Left ventricle myocardium inferior (tissue), 1 donor: ENCODE measurements around the gene SLC25A34. TPM values are rescaled to one million over a fixed set of nuclear protein-coding genes. Genes with fewer than 3 reads are reported as not detected.

Source experiments
- DNase-seq: peaks from one replicate; pipeline ENCODE4 v3.0.0-alpha.2; 2020
- H3K27ac ChIP-seq: fragments of 200-600 bp; replicated peaks from 2 replicates; pipeline ENCODE4 v1.8.0; 2021
- H3K27me3 ChIP-seq: fragments of 200-600 bp; 2 replicates; pipeline ENCODE4 v1.8.0; 2021; ENCODE audit warnings: low read depth
- H3K36me3 ChIP-seq: fragments of 200-600 bp; 2 replicates; pipeline ENCODE4 v1.8.0; 2021
- H3K4me1 ChIP-seq: fragments of 200-600 bp; 2 replicates; pipeline ENCODE4 v1.8.0; 2021
- H3K4me3 ChIP-seq: fragments of 200-600 bp; 2 replicates; pipeline ENCODE4 v1.8.0; 2021; ENCODE audit warnings: mild to moderate bottlenecking, moderate library complexity
- H3K9me3 ChIP-seq: fragments of 200-600 bp; replicated peaks from 2 replicates; pipeline ENCODE4 v1.8.0; 2021
- intact Hi-C: fragments of 100-400 bp; cut with micrococcal nuclease; formaldehyde crosslinking; loops from one replicate; pipeline ENCODE4 v1.11.0; 2022
- total RNA-seq: library from RNA; stranded (reverse); fragmentation: NEBNext Ultra II Directional; extraction: Animal tissue kit (Norgen Biotek cat#: 25700); gene quantifications from one replicate; pipeline ENCODE4 v1.2.1, GENCODE V29; 2021
- TF ChIP-seq, protein P1 (sequence below): fragments of 200-600 bp; IDR thresholded peaks from 2 replicates; pipeline ENCODE4 v1.8.0; 2021; ENCODE audit warnings: antibody characterized with exemption, mild to moderate bottlenecking, borderline replicate concordance
- donor health status: DM: no; HTN: yes; CAD: no; lungs with severe emphysema.

Gene SLC25A34
- total RNA-seq, 1 donor from 2014 or later = 34.0 TPM

DNA sequence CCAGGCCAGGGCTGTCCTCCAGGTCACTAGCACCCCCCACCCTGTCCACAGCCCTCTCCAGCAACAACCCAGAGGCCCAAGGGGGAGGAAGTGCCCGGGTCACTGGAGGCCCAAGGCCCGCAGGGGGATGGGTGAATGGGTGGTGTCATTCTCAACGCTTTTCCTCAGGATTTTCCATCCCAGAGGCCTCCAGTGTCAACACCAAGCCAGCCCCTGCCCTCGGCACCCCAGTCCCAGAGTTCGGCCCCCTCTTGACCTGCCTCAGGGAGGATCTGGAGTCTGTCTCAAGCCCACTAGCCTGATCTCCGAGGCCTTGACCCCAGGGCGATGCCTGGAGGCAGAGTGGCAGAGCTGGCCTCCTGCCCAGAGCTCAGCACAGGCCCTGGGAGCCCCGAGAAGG lies 11.3 kb downstream of the SLC25A34 start:
- intact Hi-C loops = no loop called here
- Histone ChIP-seq H3K4me3 (no peak overlapping the region), H3K4me1 (peaks cover 4% of the 10 kb centered on the region), H3K27me3 (no peaks in the 10 kb centered on the region), H3K27ac (no peak overlapping the region), H3K36me3 (no peaks in the 10 kb centered on the region), H3K9me3 (no peaks in the 10 kb centered on the region)
- no peak for DNase-seq
- TF ChIP-seq, protein P1, sequence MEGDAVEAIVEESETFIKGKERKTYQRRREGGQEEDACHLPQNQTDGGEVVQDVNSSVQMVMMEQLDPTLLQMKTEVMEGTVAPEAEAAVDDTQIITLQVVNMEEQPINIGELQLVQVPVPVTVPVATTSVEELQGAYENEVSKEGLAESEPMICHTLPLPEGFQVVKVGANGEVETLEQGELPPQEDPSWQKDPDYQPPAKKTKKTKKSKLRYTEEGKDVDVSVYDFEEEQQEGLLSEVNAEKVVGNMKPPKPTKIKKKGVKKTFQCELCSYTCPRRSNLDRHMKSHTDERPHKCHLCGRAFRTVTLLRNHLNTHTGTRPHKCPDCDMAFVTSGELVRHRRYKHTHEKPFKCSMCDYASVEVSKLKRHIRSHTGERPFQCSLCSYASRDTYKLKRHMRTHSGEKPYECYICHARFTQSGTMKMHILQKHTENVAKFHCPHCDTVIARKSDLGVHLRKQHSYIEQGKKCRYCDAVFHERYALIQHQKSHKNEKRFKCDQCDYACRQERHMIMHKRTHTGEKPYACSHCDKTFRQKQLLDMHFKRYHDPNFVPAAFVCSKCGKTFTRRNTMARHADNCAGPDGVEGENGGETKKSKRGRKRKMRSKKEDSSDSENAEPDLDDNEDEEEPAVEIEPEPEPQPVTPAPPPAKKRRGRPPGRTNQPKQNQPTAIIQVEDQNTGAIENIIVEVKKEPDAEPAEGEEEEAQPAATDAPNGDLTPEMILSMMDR = no peak

DNA sequence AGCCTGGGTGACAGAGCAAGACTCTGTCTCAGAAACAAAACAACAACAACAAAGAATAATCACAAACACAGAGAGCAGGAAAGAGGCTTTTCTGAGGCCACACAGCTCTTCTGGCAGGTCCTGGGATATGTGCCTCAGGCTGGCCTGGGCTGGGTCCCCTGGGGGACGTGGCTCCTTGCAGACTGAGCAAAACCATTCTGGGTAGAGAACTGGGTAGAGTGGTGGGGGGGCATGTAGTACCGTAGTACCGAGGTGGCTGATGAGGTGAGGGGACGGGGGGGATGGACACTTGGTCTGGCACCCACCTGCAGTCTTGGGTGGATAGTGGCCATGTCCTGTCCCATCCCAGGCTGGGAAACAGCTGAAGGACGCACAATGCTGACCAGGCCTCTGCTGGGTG lies 12.2 kb downstream of the SLC25A34 start:
- Histone ChIP-seq H3K4me1 (peaks cover 4% of the 10 kb centered on the region), H3K9me3 (no peaks in the 10 kb centered on the region), H3K27ac (no peak overlapping the region), H3K27me3 (no peaks in the 10 kb centered on the region), H3K36me3 (no peaks in the 10 kb centered on the region), H3K4me3 (no peak overlapping the region)
- TF ChIP-seq, protein P1 = no peak
- no peak for DNase-seq
- intact Hi-C loops = no loop called here

DNA sequence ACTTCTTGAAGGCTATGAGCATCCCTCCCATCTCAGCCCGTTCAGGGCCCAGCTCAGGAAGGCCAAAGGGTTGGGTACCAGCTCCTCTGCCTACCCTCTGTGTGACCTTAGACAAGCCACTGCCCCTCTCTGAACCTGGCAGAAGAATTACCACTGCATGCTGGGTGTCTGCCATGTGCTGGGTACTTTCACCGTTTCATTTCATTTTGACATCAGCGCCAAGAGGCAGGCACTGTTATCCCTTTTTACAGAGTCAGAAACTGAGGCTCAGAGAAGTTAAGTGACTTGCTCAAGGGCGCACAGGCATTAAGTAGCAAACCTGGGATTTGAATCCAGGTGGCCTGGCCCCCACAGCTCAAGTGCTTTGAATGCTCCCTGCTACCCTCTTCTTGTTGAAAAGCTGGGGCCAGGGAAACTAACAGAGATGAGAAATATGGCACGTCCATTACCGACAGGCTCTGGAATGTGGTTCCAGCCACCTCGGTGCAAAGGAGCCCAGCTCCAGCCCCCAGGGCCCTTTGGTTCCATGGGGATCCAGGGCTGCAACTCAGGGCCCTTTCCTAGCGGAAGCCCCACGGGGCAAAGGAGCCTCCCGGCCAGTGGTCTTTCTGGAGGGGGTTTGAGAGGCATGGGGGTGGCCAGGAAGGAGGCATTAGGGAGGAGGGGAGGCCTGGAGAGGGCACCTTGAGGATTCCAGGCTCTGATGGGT lies 12.8 kb downstream of the SLC25A34 start:
- Histone ChIP-seq H3K27ac (peak overlapping the region; percentile 27), H3K36me3 (no peaks in the 10 kb centered on the region), H3K4me1 (peaks cover 4% of the 10 kb centered on the region), H3K9me3 (no peaks in the 10 kb centered on the region), H3K27me3 (no peaks in the 10 kb centered on the region), H3K4me3 (no peak overlapping the region)
- TF ChIP-seq, protein P1 = no peak
- DNase-seq = no peak
- intact Hi-C loops = no loop called here

DNA sequence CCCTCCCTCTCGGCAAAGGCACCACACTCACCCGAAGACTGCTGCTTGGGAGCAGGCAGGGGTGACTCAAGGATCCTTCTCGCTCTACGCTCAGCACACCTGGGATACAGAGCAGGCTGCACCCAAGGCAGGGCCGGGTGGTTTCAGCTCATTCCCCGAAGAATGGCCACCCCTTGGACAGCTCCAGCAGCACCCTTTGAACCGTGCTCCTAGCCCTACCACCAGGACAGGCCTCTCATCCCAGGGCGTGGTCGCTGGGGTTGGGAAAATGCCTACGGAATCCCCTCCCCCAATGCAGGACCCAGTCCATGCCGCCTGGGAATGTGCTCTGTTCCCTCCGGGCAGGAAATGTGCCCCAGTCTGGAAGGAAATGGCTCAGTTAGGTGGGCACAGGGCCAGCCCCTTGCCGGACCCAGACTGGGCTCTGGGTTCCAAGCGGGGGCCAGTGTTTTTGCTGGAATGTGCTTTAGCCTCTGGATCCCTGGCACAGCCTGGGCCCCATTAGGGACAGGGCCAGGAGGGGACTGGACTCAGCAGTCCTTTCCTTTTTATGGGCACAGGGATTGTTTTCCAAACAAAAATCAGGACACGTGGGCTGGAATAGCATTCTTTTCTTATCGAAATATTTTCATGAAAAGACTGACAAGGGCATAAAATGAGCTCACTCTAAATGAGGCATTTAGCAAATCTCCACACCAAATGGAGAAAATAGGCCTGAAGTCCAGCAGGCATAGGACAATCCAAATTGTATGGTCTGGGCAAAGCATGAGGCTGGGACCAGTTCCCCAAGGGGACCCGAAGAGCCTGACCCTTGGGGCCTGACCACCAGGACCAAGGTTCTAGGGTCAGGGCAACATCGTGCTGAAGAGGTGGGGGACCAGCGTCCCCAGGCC lies 13.6 kb downstream of the SLC25A34 start:
- Histone ChIP-seq H3K27me3 (no peaks in the 10 kb centered on the region), H3K27ac (peak overlapping the region; percentile 36), H3K4me1 (peaks cover 4% of the 10 kb centered on the region), H3K36me3 (no peaks in the 10 kb centered on the region), H3K9me3 (no peaks in the 10 kb centered on the region), H3K4me3 (no peak overlapping the region)
- intact Hi-C loops = no loop called here
- TF ChIP-seq, protein P1 = no peak
- DNase-seq = no peak

GRCh38 chr1:15750924-15751323 lies 14.9 kb downstream of the SLC25A34 start:
- Histone ChIP-seq H3K4me3 (no peak overlapping the region), H3K27me3 (no peaks in the 10 kb centered on the region), H3K27ac (no peak overlapping the region), H3K36me3 (no peaks in the 10 kb centered on the region), H3K9me3 (no peaks in the 10 kb centered on the region), H3K4me1 (peaks cover 4% of the 10 kb centered on the region)
- intact Hi-C loops = no loop called here
- TF ChIP-seq, protein P1 = no peak
- DNase-seq = no peak
